Spleen (tissue), 11 donors: Measurements from ENCODE around the gene CTAG1B. TPM values are rescaled to one million over a fixed set of nuclear protein-coding genes. Genes with fewer than 3 reads are reported as not detected.
"Not testable (repeated sequence)": the region's sequence is repeated elsewhere in the genome, so short reads cannot be mapped to it uniquely, and the experiment has no call there.

Experiments used
- DNase-seq: peaks from one replicate; pipeline ENCODE4 v3.0.0-alpha.2; 2020
- H3K27ac ChIP-seq, 8 donors: fragments of 200-600 bp; sonication (generic) in 7 of 8; 1 replicate in 4 of 8; 2 replicates in 4 of 8; pipeline versions ENCODE4 v1.5.0 to v1.8.0; 2016 to 2021; ENCODE audit warnings: inconsistent platforms in 4 of 8, mild to moderate bottlenecking in 4 of 8, moderate library complexity in 1 of 8
- H3K27me3 ChIP-seq, 7 donors: fragments of 200-600 bp; sonication (generic) in 6 of 7; replicated peaks in 1 of 7; 1 replicate in 4 of 7; 2 replicates in 3 of 7; pipeline versions ENCODE4 v1.5.0 to v1.8.0; 2016 to 2021; ENCODE audit warnings: inconsistent platforms in 3 of 7, mild to moderate bottlenecking in 1 of 7
- H3K36me3 ChIP-seq, 6 donors: fragments of 200-600 bp; sonication (generic) in 5 of 6; 1 replicate in 4 of 6; 2 replicates in 2 of 6; pipeline versions ENCODE4 v1.5.0 to v1.8.0; 2016 to 2021; ENCODE audit warnings: inconsistent platforms in 2 of 6
- H3K4me1 ChIP-seq, 6 donors: fragments of 200-600 bp; sonication (generic) in 5 of 6; 1 replicate in 3 of 6; 2 replicates in 3 of 6; pipeline versions ENCODE4 v1.5.0 to v1.8.0; 2016 to 2021; ENCODE audit warnings: inconsistent platforms in 3 of 6
- H3K4me3 ChIP-seq, 8 donors: fragments of 200-600 bp; sonication (generic) in 7 of 8; 1 replicate in 4 of 8; 2 replicates in 4 of 8; pipeline versions ENCODE4 v1.5.0 to v1.8.0; 2016 to 2021; ENCODE audit warnings: inconsistent platforms in 4 of 8, mild to moderate bottlenecking in 4 of 8, moderate library complexity in 2 of 8
- H3K9me3 ChIP-seq, 8 donors: fragments of 200-600 bp; sonication (generic) in 7 of 8; 1 replicate in 4 of 8; 2 replicates in 4 of 8; pipeline versions ENCODE4 v1.5.0 to v1.8.0; 2016 to 2021; ENCODE audit warnings: inconsistent platforms in 4 of 8
- POLR2A ChIP-seq, 3 donors: fragments of 450-650 bp; IDR thresholded peaks; one replicate each; pipeline ENCODE4 v1.5.1; 2017; ENCODE audit warnings: antibody characterized with exemption in 3 of 3, mild to moderate bottlenecking in 1 of 3
- POLR2AphosphoS5 ChIP-seq, 3 donors: sonication (generic); formaldehyde crosslinking; IDR thresholded peaks; one replicate each; pipeline ENCODE4 v1.5.1; 2017; ENCODE audit warnings: antibody characterized with exemption in 3 of 3
- WGBS, 5 donors: extraction: QIAGEN DNeasy Blood & Tissue Kit in 3 of 5; methylation state at CpG; one replicate each; pipeline versions ENCODE4 v1.1.5 to v1.1.7; 2013 to 2018; 5-methylcytosine and 5-hydroxymethylcytosine counted together
- intact Hi-C: fragments of 100-400 bp; cut with DNase I; formaldehyde crosslinking; loops from one replicate; pipeline ENCODE4 v1.15.0; 2023; ENCODE audit warnings: low total_unique reads
- polyA plus RNA-seq, 3 donors: library from polyadenylated mRNA; stranded (reverse); fragments of 200-250 nt; gene quantifications; one replicate each; pipeline ENCODE4 v1.2.1, GENCODE V29; 2013
- total RNA-seq, 7 donors: library from RNA; depleted of rRNA in 3 of 7; stranded (reverse); fragments of >200 nt in 3 of 7; fragmentation: NEBNext Ultra II Directional in 4 of 7; extraction: Animal tissue kit (Norgen Biotek cat#: 25700) in 4 of 7; gene quantifications; one replicate each; pipeline versions ENCODE4 v1.1.0 to v1.2.1, GENCODE V29; 2016 to 2021
- TF ChIP-seq, protein P1 (sequence below), 11 experiments: fragments of 200-600 bp in 7 of 11; fragments of 450-650 bp in 4 of 11; sonication (generic) in 4 of 11; IDR thresholded peaks in 8 of 11; conservative IDR thresholded peaks in 3 of 11; 1 replicate in 7 of 11; 2 replicates in 4 of 11; pipeline versions ENCODE4 v1.4.0 to v1.8.0; 2016 to 2021; ENCODE audit warnings: antibody characterized with exemption in 11 of 11, inconsistent platforms in 4 of 11, mild to moderate bottlenecking in 1 of 11
- donor health status: healthy with polysubstance abuse.
- donor health status: DM: no; HTN: no; CAD: no; lungs with moderate emphysema.
- donor health status: DM: no; HTN: no; CAD: no.
- donor health status: Bipolar disorder and iron deficiency.
- donor health status: healthy.
- donor health status: DM: no; HTN: no; CAD: no.
- donor health status: DM: yes; HTN: yes; CAD: no.

Gene CTAG1B
- total and polyA plus RNA-seq, 10 donors: not detected

DNA sequence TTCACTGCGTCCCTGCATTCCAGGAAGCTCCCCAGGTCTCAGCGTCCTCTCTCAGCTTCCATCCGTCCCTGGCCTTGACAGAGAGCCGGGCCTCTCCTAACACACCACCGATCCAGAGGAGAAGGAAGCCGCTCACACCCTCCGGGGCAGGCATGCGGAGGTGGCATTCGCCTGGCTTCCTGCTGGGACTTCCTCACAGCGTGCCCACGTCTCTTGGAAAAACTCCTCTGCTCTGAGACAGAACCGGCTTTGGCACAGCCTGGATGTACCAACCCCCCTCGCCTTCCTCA, 31.1 kb upstream of the CTAG1B start:
- peak; percentile 75 for DNase-seq
- WGBS, 5 donors: 26 to 72% (median 46%) methylated on average over 6 to 13 of the region's 13 CpGs
- Histone ChIP-seq H3K27me3 (no peaks in the 10 kb centered on the region), H3K27ac (peak overlapping the region in 5 of 8 donors; percentile 41 to 65 (median 55)), H3K4me1 (peaks cover 0 to 5% (median 0%) of the 10 kb centered on the region in 6 donors), H3K4me3 (no peak overlapping the region), H3K9me3 (no peaks in the 10 kb centered on the region), H3K36me3 (no peaks in the 10 kb centered on the region)
- no peak for TF ChIP-seq POLR2A (IDR thresholded peaks at IDR 0.05)
- TF ChIP-seq POLR2AphosphoS5 (IDR thresholded peaks at IDR 0.05): peak in 1 of 3 donors; percentile 48
- TF ChIP-seq, protein P1, sequence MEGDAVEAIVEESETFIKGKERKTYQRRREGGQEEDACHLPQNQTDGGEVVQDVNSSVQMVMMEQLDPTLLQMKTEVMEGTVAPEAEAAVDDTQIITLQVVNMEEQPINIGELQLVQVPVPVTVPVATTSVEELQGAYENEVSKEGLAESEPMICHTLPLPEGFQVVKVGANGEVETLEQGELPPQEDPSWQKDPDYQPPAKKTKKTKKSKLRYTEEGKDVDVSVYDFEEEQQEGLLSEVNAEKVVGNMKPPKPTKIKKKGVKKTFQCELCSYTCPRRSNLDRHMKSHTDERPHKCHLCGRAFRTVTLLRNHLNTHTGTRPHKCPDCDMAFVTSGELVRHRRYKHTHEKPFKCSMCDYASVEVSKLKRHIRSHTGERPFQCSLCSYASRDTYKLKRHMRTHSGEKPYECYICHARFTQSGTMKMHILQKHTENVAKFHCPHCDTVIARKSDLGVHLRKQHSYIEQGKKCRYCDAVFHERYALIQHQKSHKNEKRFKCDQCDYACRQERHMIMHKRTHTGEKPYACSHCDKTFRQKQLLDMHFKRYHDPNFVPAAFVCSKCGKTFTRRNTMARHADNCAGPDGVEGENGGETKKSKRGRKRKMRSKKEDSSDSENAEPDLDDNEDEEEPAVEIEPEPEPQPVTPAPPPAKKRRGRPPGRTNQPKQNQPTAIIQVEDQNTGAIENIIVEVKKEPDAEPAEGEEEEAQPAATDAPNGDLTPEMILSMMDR (IDR thresholded peaks at IDR 0.05 in 8 of 11, conservative IDR thresholded peaks at IDR 0.05 in 3 of 11): no peak
- intact Hi-C loops: no loop called here

DNA sequence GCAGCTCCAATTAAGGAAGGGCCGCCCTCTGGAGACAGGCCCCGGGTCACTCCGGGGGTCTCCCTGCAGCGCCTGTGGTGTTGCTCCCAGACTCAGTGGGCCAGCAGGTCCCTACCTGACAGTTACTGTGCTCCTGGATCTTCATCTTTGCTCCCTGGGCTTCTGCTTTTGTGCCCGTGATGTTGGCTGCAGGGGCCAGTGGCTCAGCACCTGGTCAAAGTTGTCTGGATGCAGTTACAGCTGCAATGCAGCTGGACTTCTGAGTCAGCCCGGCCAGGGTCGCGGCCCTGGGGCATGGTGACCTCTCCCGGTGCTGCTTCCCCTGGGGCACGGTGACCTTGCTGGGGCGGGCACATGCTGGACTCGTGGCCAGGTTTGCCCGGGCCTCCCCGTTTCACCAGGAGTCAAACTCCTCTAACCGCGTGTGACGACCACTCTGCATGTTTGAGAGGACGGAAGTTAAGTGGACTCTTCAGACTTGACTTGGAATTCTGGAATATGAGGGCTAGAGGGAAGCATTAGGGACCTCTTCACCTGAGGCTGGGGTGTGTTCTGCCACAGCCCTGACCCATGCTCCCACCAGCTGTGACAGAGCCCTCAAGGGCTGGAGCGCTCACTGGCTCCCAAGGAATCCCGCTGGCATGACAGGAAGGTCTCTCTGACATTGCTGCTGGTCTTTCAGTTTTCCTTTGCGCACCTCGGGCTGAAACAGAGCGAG, 30.6 kb upstream of the CTAG1B start:
- peak in 2 of 3 donors; percentile 27 to 49 for TF ChIP-seq POLR2AphosphoS5 (IDR thresholded peaks at IDR 0.05)
- TF ChIP-seq POLR2A (IDR thresholded peaks at IDR 0.05): no peak
- peak; percentile 76 for DNase-seq
- 60 to 79% (median 70%) methylated on average over 10 to 23 of the region's 23 CpGs for whole genome bisulfite sequencing, 5 donors

DNA sequence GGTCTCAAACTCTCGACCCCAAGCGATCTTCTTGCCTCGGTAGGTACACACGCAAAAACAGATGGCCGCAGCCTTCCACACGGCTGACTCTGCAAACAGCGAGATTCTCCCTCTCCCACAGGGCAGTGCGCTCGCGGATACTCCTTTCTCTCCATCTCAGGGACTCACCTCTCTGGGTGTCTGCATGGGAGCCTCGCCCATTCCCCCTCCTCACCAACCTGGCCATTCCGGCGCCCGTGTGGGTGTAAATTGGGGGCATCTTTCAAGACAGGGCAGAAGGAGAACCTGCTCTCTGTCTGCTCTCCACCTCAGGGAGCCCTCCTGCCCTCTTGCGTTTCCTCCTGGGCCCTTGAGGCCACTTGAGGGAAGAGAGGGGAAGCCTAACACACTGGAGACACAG, 29.8 kb upstream of the CTAG1B start:
- peak overlapping the region in 1 of 8 donors; percentile 24 for H3K4me3 ChIP-seq
- WGBS, 5 donors: 72 to 87% (median 82%) methylated on average over 12 to 15 of the region's 15 CpGs
- no peaks in the 10 kb centered on the region for H3K27me3 ChIP-seq
- H3K4me1 ChIP-seq: peaks cover 0 to 5% (median 0%) of the 10 kb centered on the region in 6 donors
- TF ChIP-seq POLR2A (IDR thresholded peaks at IDR 0.05): no peak
- TF ChIP-seq POLR2AphosphoS5 (IDR thresholded peaks at IDR 0.05): no peak
- TF ChIP-seq, protein P1 (IDR thresholded peaks at IDR 0.05 in 8 of 11, conservative IDR thresholded peaks at IDR 0.05 in 3 of 11): no peak
- H3K27ac ChIP-seq: peak overlapping the region in 5 of 8 donors; percentile 41 to 65 (median 55)
- DNase-seq: peak; percentile 42
- intact Hi-C loops: no loop called here
- no peaks in the 10 kb centered on the region for H3K36me3 ChIP-seq
- no peaks in the 10 kb centered on the region for H3K9me3 ChIP-seq

More for the DNA sequence above, 30.6 kb upstream of the CTAG1B start:
- Histone ChIP-seq H3K4me1 (peaks cover 0 to 5% (median 0%) of the 10 kb centered on the region in 6 donors), H3K27me3 (no peaks in the 10 kb centered on the region), H3K27ac (peak overlapping the region in 5 of 8 donors; percentile 41 to 65 (median 55)), H3K36me3 (no peaks in the 10 kb centered on the region), H3K9me3 (no peaks in the 10 kb centered on the region), H3K4me3 (peak overlapping the region in 1 of 8 donors; percentile 24)
- intact Hi-C loops: no loop called here

DNA sequence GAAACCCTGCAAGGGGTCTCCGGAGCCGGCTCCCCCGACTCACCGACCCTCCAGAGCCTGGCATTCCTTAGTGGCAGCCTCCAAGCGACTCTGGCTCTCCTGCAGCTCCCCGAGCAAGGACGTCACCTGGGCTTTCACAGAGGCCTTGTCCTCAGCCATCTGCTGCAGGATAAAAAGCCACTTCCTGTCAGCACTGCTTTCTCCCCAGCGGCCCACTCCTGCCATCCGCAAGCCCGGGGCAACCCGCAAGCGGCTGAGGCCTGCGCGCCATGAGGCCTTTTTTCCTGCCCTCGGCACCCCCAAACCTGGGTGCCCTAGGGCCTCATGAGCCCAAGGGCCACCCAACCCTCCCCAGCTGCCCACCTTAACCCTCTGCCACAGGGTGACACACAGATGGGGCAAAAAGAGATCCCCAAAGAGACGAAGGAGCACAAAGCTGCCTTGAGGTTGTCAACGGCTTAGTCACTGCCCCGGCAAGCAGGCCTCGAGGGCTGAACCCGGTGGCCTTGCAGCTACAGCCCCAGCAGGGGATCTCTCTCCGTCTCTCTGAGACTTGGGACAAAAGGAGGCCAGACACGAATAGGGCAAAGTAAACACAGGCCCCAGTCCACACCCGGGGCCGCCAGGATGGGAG, 26.8 kb upstream of the CTAG1B start:
- H3K4me1 ChIP-seq, DNase-seq, H3K27me3 ChIP-seq, H3K36me3 ChIP-seq, H3K27ac ChIP-seq, H3K4me3 ChIP-seq, H3K9me3 ChIP-seq, intact Hi-C loops: not testable (repeated sequence)
- 73 to 90% methylated on average over 2 to 4 of the region's 24 CpGs; no CpG with 5 or more reads in 3 of the 5 donors for WGBS, 5 donors

DNA sequence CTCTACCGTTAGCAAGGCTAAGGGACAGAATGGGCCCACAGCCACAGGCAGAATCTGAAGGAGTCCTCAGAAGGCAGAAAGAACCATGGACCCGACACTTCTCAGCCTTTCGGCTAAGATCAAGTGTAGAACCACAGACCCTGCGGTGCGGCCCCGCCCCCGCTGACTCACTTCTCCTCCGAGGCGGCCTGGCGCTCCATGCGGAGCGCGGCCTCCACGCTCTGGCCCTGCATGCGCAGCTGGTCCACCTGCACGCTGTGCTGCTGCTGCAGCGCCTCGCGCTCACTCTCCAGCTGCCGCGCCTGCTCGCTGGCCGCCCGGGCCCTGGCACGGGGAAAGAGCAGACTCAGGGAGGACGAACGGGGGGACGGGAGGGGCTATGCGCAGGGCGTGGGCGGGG, 24.6 kb upstream of the CTAG1B start:
- DNase-seq, H3K9me3 ChIP-seq, intact Hi-C loops, H3K36me3 ChIP-seq, H3K27ac ChIP-seq, H3K4me1 ChIP-seq, H3K4me3 ChIP-seq, H3K27me3 ChIP-seq: not testable (repeated sequence)
- 56% methylated on average over 8 of the region's 31 CpGs; no CpG with 5 or more reads in 4 of the 5 donors for WGBS, 5 donors

DNA sequence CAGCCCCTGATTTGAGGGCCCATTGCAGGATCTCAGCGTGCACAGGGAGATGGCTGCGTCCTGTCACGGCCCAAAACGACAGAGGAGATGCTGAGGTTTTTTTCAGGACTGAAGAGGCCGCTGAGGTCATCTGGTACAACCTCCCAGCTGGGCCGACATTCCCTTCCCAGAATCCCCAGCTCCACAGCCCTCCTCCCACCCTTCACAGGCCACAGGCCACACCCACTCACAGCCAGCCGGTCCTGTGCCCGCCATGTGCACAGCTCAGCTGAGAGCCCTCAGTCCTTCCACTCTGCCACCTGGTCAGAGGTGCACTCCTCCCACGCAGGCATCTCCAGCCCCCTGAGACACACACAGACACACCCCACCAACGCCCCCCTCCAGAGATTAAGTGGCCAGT, 22.7 kb upstream of the CTAG1B start:
- intact Hi-C loops, DNase-seq, H3K27me3 ChIP-seq, H3K4me3 ChIP-seq, H3K27ac ChIP-seq, H3K9me3 ChIP-seq, H3K4me1 ChIP-seq, H3K36me3 ChIP-seq: not testable (repeated sequence)
- no CpG with 5 or more reads among the region's 10 CpGs for WGBS, 5 donors

DNA sequence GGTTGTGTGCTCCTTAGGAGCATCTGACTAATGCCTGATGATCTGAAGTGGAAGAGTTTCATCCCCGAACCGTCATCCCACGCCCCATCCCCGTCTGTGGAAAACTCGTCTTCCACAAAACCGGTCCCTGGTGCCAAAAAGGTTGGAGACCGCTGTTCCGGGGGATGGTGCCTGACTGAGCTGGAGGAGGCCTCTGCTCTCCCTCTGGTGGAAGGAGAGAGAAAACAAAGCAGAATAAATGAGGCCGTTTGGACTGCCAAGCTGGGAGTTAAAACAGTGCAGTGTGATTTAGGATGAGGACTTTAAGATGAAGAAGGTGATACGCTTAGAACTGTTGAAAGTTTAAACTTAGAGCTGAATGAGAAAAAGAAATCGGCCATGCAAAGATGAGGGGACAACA, 14.6 kb upstream of the CTAG1B start:
- H3K4me3 ChIP-seq, intact Hi-C loops, H3K4me1 ChIP-seq, H3K36me3 ChIP-seq, H3K27me3 ChIP-seq, H3K27ac ChIP-seq, DNase-seq, H3K9me3 ChIP-seq: not testable (repeated sequence)
- WGBS, 5 donors: no CpG with 5 or more reads among the region's 11 CpGs

DNA sequence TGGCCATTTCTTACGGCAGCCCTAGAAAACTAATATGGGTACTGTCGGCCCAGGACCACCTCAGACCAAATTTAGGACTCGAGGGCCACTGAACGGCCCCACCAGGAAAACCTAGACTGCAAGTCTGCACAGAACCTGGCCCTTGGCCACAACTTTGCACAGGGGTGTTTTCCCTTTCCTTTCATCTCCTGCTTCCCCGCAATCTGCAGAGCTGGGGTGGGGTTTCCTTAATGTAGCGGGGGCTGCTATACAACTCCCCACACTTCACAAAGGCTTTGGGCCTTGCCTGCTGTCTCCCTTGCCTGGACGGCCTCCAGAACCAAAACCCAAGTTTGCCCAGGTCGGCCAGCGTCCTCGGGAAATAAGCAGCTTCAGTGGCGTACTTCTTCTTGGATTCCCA, 11.9 kb upstream of the CTAG1B start:
- H3K9me3 ChIP-seq, H3K27me3 ChIP-seq, H3K27ac ChIP-seq, H3K4me3 ChIP-seq, H3K4me1 ChIP-seq, H3K36me3 ChIP-seq, DNase-seq, intact Hi-C loops: not testable (repeated sequence)
- no CpG with 5 or more reads among the region's 11 CpGs for WGBS, 5 donors

DNA sequence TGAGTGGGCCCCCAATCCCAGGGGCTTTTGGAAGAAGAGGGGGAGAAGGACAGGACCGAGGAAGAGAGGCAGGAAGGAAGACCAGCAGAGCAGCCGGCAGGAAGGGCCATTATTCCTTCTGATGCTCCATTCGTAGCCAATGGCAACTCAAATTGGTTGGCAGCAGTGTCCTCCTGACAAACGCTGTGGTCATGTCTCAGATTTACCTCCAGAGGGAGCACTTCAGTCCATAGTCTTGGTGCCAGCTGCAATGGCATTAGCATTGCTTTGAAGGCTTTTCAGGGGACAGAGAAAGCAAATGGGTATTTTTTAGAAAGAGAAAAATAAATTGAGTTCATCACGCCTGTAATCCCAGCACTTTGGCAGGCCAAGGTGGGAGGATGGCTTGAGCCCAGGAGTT, 9.9 kb upstream of the CTAG1B start:
- intact Hi-C loops, H3K27me3 ChIP-seq, H3K27ac ChIP-seq, H3K9me3 ChIP-seq, H3K4me1 ChIP-seq, H3K36me3 ChIP-seq, DNase-seq, H3K4me3 ChIP-seq: not testable (repeated sequence)
- WGBS, 5 donors: no CpG with 5 or more reads among the region's 5 CpGs
